Hepatocyte (in vitro differentiated cells): Measurements from ENCODE around the gene RBMS1. TPM values are rescaled to one million over a fixed set of nuclear protein-coding genes. Genes with fewer than 3 reads are reported as not detected.

Experiments
- DNase-seq: peaks from one replicate; pipeline ENCODE4 v3.0.0-alpha.2; 2016; ENCODE audit warnings: low spot score
- H2AFZ ChIP-seq: fragments of 200-600 bp; sonication (generic); 2 replicates; pipeline ENCODE4 v1.6.0; 2016; ENCODE audit warnings: antibody characterized with exemption, mild to moderate bottlenecking
- H3K27ac ChIP-seq: fragments of 200-600 bp; sonication (generic); 2 replicates; pipeline ENCODE4 v1.5.1; 2016; ENCODE audit warnings: mild to moderate bottlenecking
- H3K27me3 ChIP-seq: fragments of 200-600 bp; sonication (generic); 2 replicates; pipeline ENCODE4 v1.6.1; 2016
- H3K36me3 ChIP-seq: fragments of 200-600 bp; sonication (generic); replicated peaks from 2 replicates; pipeline ENCODE4 v1.5.1; 2016; ENCODE audit warnings: low read depth; ENCODE audit not compliant: insufficient read depth
- H3K4me1 ChIP-seq: fragments of 200-600 bp; sonication (generic); 2 replicates; pipeline ENCODE4 v1.5.1; 2016; ENCODE audit warnings: mild to moderate bottlenecking, moderate library complexity; ENCODE audit not compliant: insufficient read depth
- H3K4me2 ChIP-seq: fragments of 200-600 bp; sonication (generic); 2 replicates; pipeline ENCODE4 v1.6.0; 2016
- H3K4me3 ChIP-seq: fragments of 200-600 bp; sonication (generic); 2 replicates; pipeline ENCODE4 v1.5.1; 2016; ENCODE audit warnings: mild to moderate bottlenecking
- H3K79me2 ChIP-seq: fragments of 200-600 bp; sonication (generic); 2 replicates; pipeline ENCODE4 v1.6.0; 2017; ENCODE audit warnings: mild to moderate bottlenecking
- H3K9me2 ChIP-seq: fragments of 200-600 bp; sonication (generic); replicated peaks from 2 replicates; pipeline ENCODE4 v1.6.0; 2017; ENCODE audit warnings: mild to moderate bottlenecking; ENCODE audit not compliant: insufficient read depth
- H3K9me3 ChIP-seq: fragments of 200-600 bp; sonication (generic); 2 replicates; pipeline ENCODE4 v1.5.1; 2016; ENCODE audit warnings: low read depth, mild to moderate bottlenecking
- H4K20me1 ChIP-seq: fragments of 200-600 bp; sonication (generic); 2 replicates; pipeline ENCODE4 v1.6.0; 2016; ENCODE audit warnings: mild to moderate bottlenecking; ENCODE audit not compliant: insufficient read depth, poor library complexity, severe bottlenecking
- EZH2 ChIP-seq: fragments of 200-600 bp; sonication (generic); IDR thresholded peaks from 2 replicates; pipeline ENCODE4 v1.6.1; 2016; ENCODE audit warnings: antibody characterized with exemption, mild to moderate bottlenecking, borderline replicate concordance
- EZH2phosphoT487 ChIP-seq: fragments of 200-600 bp; sonication (generic); IDR thresholded peaks from one replicate; pipeline ENCODE4 v1.6.1; 2018; ENCODE audit warnings: antibody characterized with exemption, mild to moderate bottlenecking, low read depth, moderate library complexity; ENCODE audit not compliant: unreplicated experiment, severe bottlenecking
- WGBS: methylation state at CpG from one replicate; pipeline ENCODE4 v1.1.6; 2016; ENCODE audit warnings: low lambda C conversion rate; ENCODE audit errors: missing lambda C conversion rate; 5-methylcytosine and 5-hydroxymethylcytosine counted together
- polyA plus RNA-seq: library from polyadenylated mRNA; unstranded; fragments of >200 nt; fragmentation: Nextera tagmentation; extraction: Ambion mirVana; gene quantifications from 2 replicates; pipeline ENCODE4 v1.2.1, GENCODE V29; 2016
- total RNA-seq: library from RNA; depleted of rRNA; stranded (reverse); fragments of >200 nt; gene quantifications from 2 replicates; pipeline ENCODE4 v1.2.3, GENCODE V29; 2014
- TF ChIP-seq, protein P1 (sequence below): fragments of 200-600 bp; sonication (generic); IDR thresholded peaks from 2 replicates; pipeline ENCODE4 v1.5.1; 2016; ENCODE audit warnings: antibody characterized with exemption, mild to moderate bottlenecking; ENCODE audit not compliant: poor library complexity

The RBMS1 gene
- total and polyA plus RNA-seq, 2 experiments from 2014 or later = 87.9 to 103 TPM

DNA sequence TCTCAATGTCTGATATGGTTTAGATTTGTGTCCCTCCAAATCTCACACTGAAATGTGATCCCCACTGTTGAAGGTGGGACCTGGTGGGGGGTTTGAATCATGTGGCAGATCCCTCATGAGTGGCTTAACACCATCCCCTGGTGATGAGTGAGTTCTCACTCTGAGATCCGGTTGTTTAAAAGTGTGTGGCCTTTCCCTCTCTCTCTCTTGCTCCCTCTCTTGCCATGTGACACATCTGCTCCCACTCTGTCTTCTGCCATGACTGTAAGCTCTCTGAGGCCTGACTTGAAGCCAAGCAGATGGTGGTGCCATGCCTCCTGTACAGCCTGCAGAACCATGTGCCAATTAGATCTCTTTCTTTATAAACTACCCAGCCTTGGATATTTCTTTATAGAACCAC is 108.8 kb downstream of the RBMS1 start:
- Histone ChIP-seq H3K27ac (no peak overlapping the region), H3K9me3 (no peaks in the 10 kb centered on the region), H3K79me2 (peaks cover 100% of the 10 kb centered on the region), H3K9me2 (no peaks in the 10 kb centered on the region), H4K20me1 (peaks cover 93% of the 10 kb centered on the region), H3K4me3 (no peak overlapping the region), H3K36me3 (no peaks in the 10 kb centered on the region), H3K27me3 (no peaks in the 10 kb centered on the region), H3K4me2 (no peak overlapping the region), H2AFZ (no peak overlapping the region), H3K4me1 (peaks cover 42% of the 10 kb centered on the region)
- 80% methylated on average over 1 of the region's 1 CpG for WGBS
- TF ChIP-seq EZH2phosphoT487 (no peak), EZH2 (no peak)
- TF ChIP-seq, protein P1, sequence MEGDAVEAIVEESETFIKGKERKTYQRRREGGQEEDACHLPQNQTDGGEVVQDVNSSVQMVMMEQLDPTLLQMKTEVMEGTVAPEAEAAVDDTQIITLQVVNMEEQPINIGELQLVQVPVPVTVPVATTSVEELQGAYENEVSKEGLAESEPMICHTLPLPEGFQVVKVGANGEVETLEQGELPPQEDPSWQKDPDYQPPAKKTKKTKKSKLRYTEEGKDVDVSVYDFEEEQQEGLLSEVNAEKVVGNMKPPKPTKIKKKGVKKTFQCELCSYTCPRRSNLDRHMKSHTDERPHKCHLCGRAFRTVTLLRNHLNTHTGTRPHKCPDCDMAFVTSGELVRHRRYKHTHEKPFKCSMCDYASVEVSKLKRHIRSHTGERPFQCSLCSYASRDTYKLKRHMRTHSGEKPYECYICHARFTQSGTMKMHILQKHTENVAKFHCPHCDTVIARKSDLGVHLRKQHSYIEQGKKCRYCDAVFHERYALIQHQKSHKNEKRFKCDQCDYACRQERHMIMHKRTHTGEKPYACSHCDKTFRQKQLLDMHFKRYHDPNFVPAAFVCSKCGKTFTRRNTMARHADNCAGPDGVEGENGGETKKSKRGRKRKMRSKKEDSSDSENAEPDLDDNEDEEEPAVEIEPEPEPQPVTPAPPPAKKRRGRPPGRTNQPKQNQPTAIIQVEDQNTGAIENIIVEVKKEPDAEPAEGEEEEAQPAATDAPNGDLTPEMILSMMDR = no peak
- DNase-seq = no peak

DNA sequence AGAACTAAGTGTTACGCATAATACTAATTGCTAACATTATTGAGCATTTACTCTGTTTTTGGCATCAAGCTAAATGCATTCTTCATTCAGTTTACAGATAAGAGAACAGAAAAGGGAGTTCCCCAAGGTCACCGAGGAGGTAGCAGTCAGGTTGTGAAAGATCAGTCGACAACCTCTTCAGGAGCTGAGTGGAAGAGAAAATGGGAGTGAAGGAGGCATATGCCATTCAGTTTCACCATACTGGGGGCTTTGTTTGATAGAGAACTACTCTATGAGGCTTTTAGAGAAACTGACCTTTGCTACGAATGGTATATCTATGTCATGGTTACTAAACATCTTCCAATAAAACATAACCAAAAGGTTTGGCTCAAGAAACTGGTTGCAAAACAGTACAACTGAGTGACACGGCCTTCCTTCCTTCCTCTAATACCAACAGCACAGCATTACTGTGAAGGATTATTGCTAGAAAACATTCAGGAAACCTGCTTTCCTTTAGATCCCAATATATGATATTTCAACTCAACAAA is 112.1 kb downstream of the RBMS1 start:
- DNase-seq = no peak
- Histone ChIP-seq H3K9me2 (no peaks in the 10 kb centered on the region), H3K36me3 (no peaks in the 10 kb centered on the region), H3K4me3 (no peak overlapping the region), H3K4me1 (peaks cover 36% of the 10 kb centered on the region), H3K27ac (peak overlapping the region; percentile 2), H4K20me1 (peaks cover 83% of the 10 kb centered on the region), H3K27me3 (no peaks in the 10 kb centered on the region), H3K79me2 (peaks cover 100% of the 10 kb centered on the region), H2AFZ (no peak overlapping the region), H3K9me3 (no peaks in the 10 kb centered on the region), H3K4me2 (no peak overlapping the region)
- 68% methylated on average over 5 of the region's 5 CpGs for WGBS
- no peak for TF ChIP-seq EZH2
- TF ChIP-seq EZH2phosphoT487 = no peak
- TF ChIP-seq, protein P1 = no peak

DNA sequence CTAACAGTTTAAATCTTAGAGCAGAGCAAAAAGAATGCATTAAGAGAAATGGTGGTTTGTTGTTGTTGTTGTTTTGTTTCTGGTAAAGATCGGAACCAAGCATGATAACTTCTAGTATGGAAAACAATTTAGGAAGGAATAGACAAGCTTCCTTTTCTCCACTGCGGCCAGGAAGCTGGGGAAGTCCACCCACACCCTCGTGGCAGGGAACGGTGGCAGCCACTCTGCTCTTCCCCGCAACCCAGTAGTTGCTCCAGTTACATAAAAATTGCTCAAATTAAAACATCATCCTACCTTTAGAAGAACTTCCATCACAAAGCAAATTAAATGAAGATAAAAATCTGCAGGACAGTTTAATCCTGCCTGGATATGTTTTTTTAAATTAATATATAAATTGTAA is 113.0 kb downstream of the RBMS1 start:
- Histone ChIP-seq H3K4me3 (no peak overlapping the region), H3K27ac (no peak overlapping the region), H3K9me3 (no peaks in the 10 kb centered on the region), H3K4me1 (peaks cover 41% of the 10 kb centered on the region), H2AFZ (no peak overlapping the region), H4K20me1 (peaks cover 74% of the 10 kb centered on the region), H3K9me2 (no peaks in the 10 kb centered on the region), H3K79me2 (peaks cover 100% of the 10 kb centered on the region), H3K36me3 (no peaks in the 10 kb centered on the region), H3K4me2 (no peak overlapping the region), H3K27me3 (no peaks in the 10 kb centered on the region)
- TF ChIP-seq, protein P1 = no peak
- TF ChIP-seq EZH2 (no peak), EZH2phosphoT487 (no peak)
- 94% methylated on average over 5 of the region's 5 CpGs for WGBS
- no peak for DNase-seq
